PC-3 (cell line): ENCODE measurements around the gene KLHL40. TPM values are rescaled to one million over a fixed set of nuclear protein-coding genes. Genes with fewer than 3 reads are reported as not detected.

Experiments used
- ATAC-seq: fragments of 200-7000 bp; cut with Tn5 transposase; 2 replicates; pipeline ENCODE4 v1.9.1; 2020; ENCODE audit warnings: mild to moderate bottlenecking, moderate library complexity
- BruUV-seq: library from RNA; stranded (reverse); fragments of 400-500 nt; replicated peaks from 2 replicates; lab custom pipeline; 2021; lab: Mats Ljungman, UMichigan
- CTCF ChIA-PET: fragments of 300-600 bp; sonication (Branson Sonifier 250); formaldehyde crosslinking; loops from one replicate; lab custom pipeline; 2022; ENCODE audit warnings: antibody characterized with exemption; lab: Charles Lee
- POLR2A ChIA-PET: fragments of 300-600 bp; sonication (Branson Sonifier 250); formaldehyde crosslinking; loops from one replicate; lab custom pipeline; 2022; ENCODE audit warnings: antibody characterized with exemption; ENCODE audit not compliant: unreplicated experiment; lab: Charles Lee
- DNase-seq: peaks from one replicate; pipeline ENCODE4 v3.0.0-alpha.2; 2015
- H2AFZ ChIP-seq: fragments of 300-600 bp; sonication (generic); 2 replicates; pipeline ENCODE4 v1.6.0; 2016; ENCODE audit warnings: antibody characterized with exemption, low read length
- H3F3A ChIP-seq: fragments of 300-600 bp; sonication (generic); one replicate; pipeline ENCODE4 v1.6.0; 2017; ENCODE audit warnings: antibody characterized with exemption, low read length, control low read depth, mild to moderate bottlenecking; ENCODE audit not compliant: unreplicated experiment
- H3K27ac ChIP-seq: fragments of 300-600 bp; sonication (generic); 2 replicates; pipeline ENCODE4 v1.5.1; 2016; ENCODE audit warnings: mild to moderate bottlenecking, low read length
- H3K27me3 ChIP-seq: fragments of 300-600 bp; sonication (generic); 2 replicates; pipeline ENCODE4 v1.6.1; 2016; ENCODE audit warnings: low read length, mixed read lengths
- H3K36me3 ChIP-seq: fragments of 300-600 bp; sonication (generic); 2 replicates; pipeline ENCODE4 v1.6.1; 2016; ENCODE audit warnings: low read depth, mixed run types, low read length, mixed read lengths
- H3K4me1 ChIP-seq: fragments of 300-600 bp; sonication (generic); 2 replicates; pipeline ENCODE4 v1.5.1; 2016; ENCODE audit warnings: low read length; ENCODE audit not compliant: insufficient read depth
- H3K4me2 ChIP-seq: fragments of 300-600 bp; sonication (generic); 2 replicates; pipeline ENCODE4 v1.6.0; 2016; ENCODE audit warnings: low read length
- H3K4me3 ChIP-seq: fragments of 300-600 bp; sonication (generic); 2 replicates; pipeline ENCODE4 v1.5.1; 2016; ENCODE audit warnings: mild to moderate bottlenecking, low read length, mixed read lengths
- H3K79me2 ChIP-seq: fragments of 300-600 bp; sonication (generic); 2 replicates; pipeline ENCODE4 v1.6.1; 2017; ENCODE audit warnings: low read length, mixed read lengths
- H3K9ac ChIP-seq: fragments of 300-600 bp; sonication (generic); 2 replicates; pipeline ENCODE4 v1.6.0; 2016; ENCODE audit warnings: mild to moderate bottlenecking, low read length
- H3K9me2 ChIP-seq: fragments of 300-600 bp; sonication (generic); replicated peaks from 2 replicates; pipeline ENCODE4 v1.6.1; 2016; ENCODE audit warnings: mixed run types, low read length, mixed read lengths
- H3K9me3 ChIP-seq: fragments of 300-600 bp; sonication (generic); 2 replicates; pipeline ENCODE4 v1.6.1; 2016; ENCODE audit warnings: low read length, mixed read lengths
- H4K20me1 ChIP-seq: fragments of 300-600 bp; sonication (generic); 2 replicates; pipeline ENCODE4 v1.6.1; 2016; ENCODE audit warnings: low read length, mixed read lengths
- CTCF ChIP-seq: fragments of 300-600 bp; sonication (generic); conservative IDR thresholded peaks from 2 replicates; pipeline ENCODE4 v1.5.1; 2017; ENCODE audit warnings: antibody characterized with exemption, low read depth, mild to moderate bottlenecking, low read length
- EZH2 ChIP-seq: fragments of 300-600 bp; sonication (generic); IDR thresholded peaks from one replicate; pipeline ENCODE4 v1.6.1; 2017; ENCODE audit warnings: antibody characterized with exemption, mild to moderate bottlenecking, low read length; ENCODE audit not compliant: unreplicated experiment
- EZH2phosphoT487 ChIP-seq: fragments of 300-600 bp; sonication (generic); IDR thresholded peaks from 2 replicates; pipeline ENCODE4 v1.6.1; 2018; ENCODE audit warnings: mild to moderate bottlenecking, antibody characterized with exemption, low read length, borderline replicate concordance
- intact Hi-C: fragments of 100-400 bp; cut with micrococcal nuclease; formaldehyde crosslinking; loops from 2 replicates; pipeline ENCODE4 v1.9.0; 2023
- total RNA-seq: library from RNA; depleted of rRNA; stranded (reverse); fragments of >200 nt; gene quantifications from 2 replicates; pipeline ENCODE4 v1.2.3, GENCODE V29; 2014

Gene KLHL40
- total RNA-seq, 1 experiment from 2014 or later = not detected

- DNase-seq = no peak
- Histone ChIP-seq H3K79me2 (no peaks in the 10 kb centered on the region), H3K4me3 (no peak overlapping the region), H3F3A (no peaks in the 10 kb centered on the region), H2AFZ (no peak overlapping the region), H3K36me3 (no peaks in the 10 kb centered on the region), H3K27me3 (no peaks in the 10 kb centered on the region), H4K20me1 (no peaks in the 10 kb centered on the region), H3K27ac (no peak overlapping the region), H3K9ac (no peak overlapping the region), H3K9me2 (no peaks in the 10 kb centered on the region), H3K9me3 (no peaks in the 10 kb centered on the region), H3K4me2 (no peak overlapping the region), H3K4me1 (peaks cover 4% of the 10 kb centered on the region)
- ATAC-seq = no peak
- no TSS peak for BruUV-seq
- TF ChIP-seq EZH2 (no peak), EZH2phosphoT487 (no peak), CTCF (no peak)
- intact Hi-C loops = no loop called here
- CTCF ChIA-PET = no interaction called here
- POLR2A ChIA-PET = no interaction called here
Observed at GRCh38 chr3:42689421-42690014, 4.2 kb downstream of the KLHL40 start.

GRCh38 chr3:42690191-42690590, 4.9 kb downstream of the KLHL40 start:
- no peak for DNase-seq
- no peak overlapping the region for H3K27ac ChIP-seq
- ChIA-PET POLR2A (no interaction called here), CTCF (no interaction called here)
- no peaks in the 10 kb centered on the region for H3K27me3 ChIP-seq
- no peaks in the 10 kb centered on the region for H3K36me3 ChIP-seq
- H4K20me1 ChIP-seq = no peaks in the 10 kb centered on the region
- ATAC-seq = no peak
- BruUV-seq = no TSS peak
- H3K9me3 ChIP-seq = no peaks in the 10 kb centered on the region
- no peak overlapping the region for H3K4me3 ChIP-seq
- no peaks in the 10 kb centered on the region for H3K4me1 ChIP-seq
- H3F3A ChIP-seq = no peaks in the 10 kb centered on the region
- no peak overlapping the region for H3K4me2 ChIP-seq
- no peak overlapping the region for H2AFZ ChIP-seq
- TF ChIP-seq EZH2 = no peak
- TF ChIP-seq EZH2phosphoT487 = no peak
- no peak for TF ChIP-seq CTCF
- no peaks in the 10 kb centered on the region for H3K79me2 ChIP-seq
- intact Hi-C loops = no loop called here
- no peak overlapping the region for H3K9ac ChIP-seq
- no peaks in the 10 kb centered on the region for H3K9me2 ChIP-seq

DNA sequence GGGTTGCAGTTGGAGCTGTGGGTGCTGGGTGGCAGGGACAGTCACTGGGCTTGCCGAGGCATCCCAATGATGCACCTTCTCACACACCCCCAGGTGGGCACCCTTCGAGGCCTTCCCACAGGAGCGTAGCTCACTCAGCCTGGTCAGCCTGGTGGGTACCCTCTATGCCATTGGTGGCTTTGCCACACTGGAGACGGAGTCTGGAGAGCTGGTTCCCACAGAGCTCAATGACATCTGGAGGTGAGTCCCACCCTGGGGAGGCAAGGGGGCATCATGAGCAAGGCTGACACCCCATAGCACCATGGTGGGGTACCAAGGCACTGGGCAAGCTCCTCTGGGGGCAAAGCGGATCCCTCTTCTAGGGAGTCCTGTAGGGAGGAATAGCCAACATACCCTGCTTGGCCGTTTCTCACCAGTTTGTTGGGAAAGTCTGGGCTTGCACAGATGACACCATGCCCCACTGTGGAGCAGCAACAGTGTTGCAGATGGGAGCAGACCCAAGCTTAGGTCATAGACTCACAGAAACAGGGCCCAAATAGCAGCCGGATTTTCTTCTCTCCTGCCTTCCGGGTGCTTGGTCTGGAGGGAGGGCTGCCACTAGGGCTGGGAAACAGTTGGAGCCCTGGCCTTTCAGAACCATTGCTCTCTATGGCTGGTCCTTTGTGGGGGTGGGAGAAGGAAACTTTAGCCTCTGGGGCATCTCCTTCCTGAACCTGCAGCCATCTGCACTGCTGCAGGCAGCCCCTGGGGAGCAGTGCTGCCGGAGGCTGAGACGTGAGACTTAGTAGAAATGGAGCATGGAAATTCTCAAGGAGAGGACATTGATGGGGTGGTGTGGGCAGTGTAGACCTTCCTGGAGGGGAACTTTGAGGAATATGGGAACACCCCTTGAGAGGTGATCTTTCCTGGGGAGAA, 5.7 kb downstream of the KLHL40 start:
- no peaks in the 10 kb centered on the region for H3K27me3 ChIP-seq
- H3K36me3 ChIP-seq = no peaks in the 10 kb centered on the region
- no peak for TF ChIP-seq EZH2phosphoT487
- no peak for TF ChIP-seq CTCF
- no peak for TF ChIP-seq EZH2
- H3K9ac ChIP-seq = no peak overlapping the region
- H3K9me2 ChIP-seq = no peaks in the 10 kb centered on the region
- ChIA-PET CTCF (no interaction called here), POLR2A (no interaction called here)
- no peak overlapping the region for H3K27ac ChIP-seq
- intact Hi-C loops = no loop called here
- no peak for ATAC-seq
- no peaks in the 10 kb centered on the region for H3K9me3 ChIP-seq
- no peaks in the 10 kb centered on the region for H3K79me2 ChIP-seq
- H3F3A ChIP-seq = no peaks in the 10 kb centered on the region
- no TSS peak for BruUV-seq
- H4K20me1 ChIP-seq = no peaks in the 10 kb centered on the region
- H3K4me1 ChIP-seq = no peaks in the 10 kb centered on the region
- no peak overlapping the region for H3K4me2 ChIP-seq
- no peak overlapping the region for H3K4me3 ChIP-seq
- no peak for DNase-seq
- H2AFZ ChIP-seq = no peak overlapping the region
